GM21723 (cell line): ENCODE measurements around the gene ALK.

Experiments
- ATAC-seq: cut with Tn5 transposase; IDR thresholded peaks from one replicate; pipeline ENCODE4 v1.9.1; 2021; ENCODE audit warnings: mild to moderate bottlenecking, moderate library complexity; ENCODE audit not compliant: unreplicated experiment

The ALK gene

DNA sequence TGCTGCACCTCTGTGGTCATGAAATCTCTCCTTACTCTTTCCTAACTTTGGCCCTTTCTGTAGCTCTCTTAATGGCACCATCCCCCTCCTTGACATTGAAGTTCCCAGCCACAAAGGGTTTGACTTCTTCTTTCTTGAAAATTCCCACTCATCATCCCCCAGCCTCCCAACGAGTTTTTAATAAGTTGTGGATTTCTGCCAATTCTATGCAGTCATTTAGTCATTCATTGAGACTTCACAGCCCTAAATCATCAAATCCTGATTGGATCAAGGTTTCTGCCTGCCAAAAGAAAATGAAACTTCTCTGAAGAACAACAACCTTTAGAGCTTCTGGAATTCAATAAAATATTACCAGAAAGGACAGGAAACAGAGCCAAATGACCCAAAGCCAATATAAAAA is 451.9 kb downstream of the ALK start:
- no peak for ATAC-seq

DNA sequence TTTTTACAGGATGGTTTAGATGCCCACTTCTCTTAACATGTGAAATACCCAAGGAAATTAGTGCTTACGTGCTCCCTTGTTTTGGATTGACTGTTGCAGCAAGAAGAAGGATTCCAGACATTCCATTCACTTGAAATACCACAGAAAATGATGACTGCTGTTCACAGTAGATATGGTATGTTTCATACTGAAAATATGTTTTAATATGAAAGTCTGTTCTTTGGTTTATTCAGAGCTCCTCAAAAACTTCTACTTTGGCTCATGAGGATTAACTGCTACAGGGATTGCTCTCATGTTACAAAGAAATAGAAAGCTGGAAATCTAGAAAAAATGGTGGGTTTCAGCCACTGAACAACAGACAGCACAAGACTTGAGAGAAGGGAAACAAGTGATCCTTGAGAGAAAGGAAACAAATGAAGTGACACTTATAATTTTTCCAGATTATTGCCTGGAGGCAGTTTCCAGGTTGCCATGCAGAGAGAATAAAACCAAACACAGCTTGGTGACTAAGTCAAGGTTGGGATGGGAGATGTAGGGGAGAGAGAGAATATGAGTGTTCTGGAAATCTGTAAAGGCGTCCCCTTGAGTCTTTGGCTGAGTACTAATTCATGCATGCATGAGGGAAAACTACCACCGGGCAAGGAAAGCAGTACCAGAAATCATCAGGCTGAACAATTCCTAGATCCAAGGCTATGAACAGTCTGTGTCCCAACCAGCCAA is 458.0 kb downstream of the ALK start:
- no peak for ATAC-seq

GRCh38 chr2:29462293-29462692 is 459.1 kb downstream of the ALK start:
- no peak for ATAC-seq

GRCh38 chr2:29460190-29460589 is 461.2 kb downstream of the ALK start:
- no peak for ATAC-seq

DNA sequence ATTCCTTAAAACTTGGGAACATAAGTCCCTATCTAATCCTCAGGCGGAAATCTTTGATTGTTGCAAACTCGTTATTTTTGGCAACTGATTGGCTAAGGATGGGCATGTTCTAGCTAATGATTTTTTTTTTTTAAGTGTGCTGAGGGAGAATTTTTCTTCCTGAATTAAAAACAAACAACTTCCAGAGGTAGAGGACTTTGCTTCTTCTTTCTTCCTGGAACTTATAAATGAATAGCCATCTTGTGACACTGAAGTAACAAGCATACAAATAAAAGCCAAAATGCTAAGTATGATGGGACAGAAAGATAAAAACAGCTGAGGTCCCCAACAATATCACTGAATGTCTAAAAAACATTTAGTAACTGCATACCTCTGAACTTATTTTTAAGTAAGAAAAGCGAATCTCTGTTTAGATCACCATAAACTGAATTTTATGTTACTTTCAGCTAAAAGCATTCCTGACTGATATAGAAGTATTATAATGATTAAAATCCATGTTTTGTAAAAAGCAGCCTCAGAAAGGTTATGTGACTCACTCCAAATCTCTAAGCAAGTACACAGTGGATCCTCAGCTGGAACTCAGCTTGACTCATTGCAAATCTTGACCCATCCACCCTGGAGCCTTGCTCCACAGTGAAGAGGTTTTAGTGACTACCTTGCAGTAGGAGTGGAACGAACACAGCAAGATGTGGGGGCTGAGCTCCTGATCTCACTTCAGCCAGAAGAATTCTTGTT is 461.8 kb downstream of the ALK start:
- ATAC-seq: no peak

DNA sequence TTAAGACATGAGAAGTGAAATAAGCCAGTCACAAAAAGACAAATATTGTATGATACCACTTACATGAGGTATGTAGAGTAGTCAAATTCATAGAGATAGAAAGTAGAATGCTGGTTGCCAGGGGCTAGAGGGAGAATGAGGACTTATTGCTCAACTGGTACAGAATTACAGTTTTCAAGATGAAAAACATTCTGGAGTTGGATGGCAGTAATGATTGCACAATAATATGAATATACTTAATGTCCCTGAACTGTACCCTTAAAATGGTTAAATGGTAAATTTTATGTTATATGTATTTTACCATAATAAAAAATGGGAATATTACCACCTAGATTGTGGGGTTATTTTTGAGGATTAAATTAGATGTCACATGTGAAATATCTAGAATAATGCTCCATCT is 465.0 kb downstream of the ALK start:
- ATAC-seq: no peak

DNA sequence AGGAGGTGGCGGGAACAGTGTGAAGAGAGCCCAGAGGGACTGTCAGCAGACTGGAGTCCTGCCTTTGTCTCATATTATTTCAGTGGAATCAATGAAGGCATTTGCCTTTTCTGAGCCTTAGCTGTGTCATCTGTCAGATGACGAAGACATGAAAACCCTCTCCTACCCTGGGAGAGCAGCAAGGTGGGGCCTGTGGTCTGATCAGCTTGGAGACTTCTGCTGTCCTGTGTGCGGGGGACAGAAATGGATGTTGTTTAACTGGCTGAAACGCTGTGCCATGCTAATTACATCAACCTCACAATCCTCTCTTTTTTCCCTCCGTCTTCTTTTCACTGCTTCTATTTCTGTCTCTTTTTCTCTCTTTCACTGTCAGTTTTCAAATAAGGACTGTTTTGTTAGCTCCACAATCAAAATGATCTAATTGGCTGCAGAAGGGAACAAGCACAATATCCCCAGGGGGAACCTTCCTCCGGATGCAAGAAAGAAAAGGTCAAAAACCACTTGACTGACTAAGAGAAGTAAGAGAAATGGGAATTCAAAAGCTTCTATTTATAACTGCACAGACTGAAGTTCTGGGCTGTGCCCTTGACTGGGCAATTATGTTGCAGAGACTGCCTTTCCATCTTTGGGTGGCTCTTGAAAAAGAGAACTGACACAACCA is 466.1 kb downstream of the ALK start:
- no peak for ATAC-seq

GRCh38 chr2:29452036-29452435 is 469.4 kb downstream of the ALK start:
- no peak for ATAC-seq

DNA sequence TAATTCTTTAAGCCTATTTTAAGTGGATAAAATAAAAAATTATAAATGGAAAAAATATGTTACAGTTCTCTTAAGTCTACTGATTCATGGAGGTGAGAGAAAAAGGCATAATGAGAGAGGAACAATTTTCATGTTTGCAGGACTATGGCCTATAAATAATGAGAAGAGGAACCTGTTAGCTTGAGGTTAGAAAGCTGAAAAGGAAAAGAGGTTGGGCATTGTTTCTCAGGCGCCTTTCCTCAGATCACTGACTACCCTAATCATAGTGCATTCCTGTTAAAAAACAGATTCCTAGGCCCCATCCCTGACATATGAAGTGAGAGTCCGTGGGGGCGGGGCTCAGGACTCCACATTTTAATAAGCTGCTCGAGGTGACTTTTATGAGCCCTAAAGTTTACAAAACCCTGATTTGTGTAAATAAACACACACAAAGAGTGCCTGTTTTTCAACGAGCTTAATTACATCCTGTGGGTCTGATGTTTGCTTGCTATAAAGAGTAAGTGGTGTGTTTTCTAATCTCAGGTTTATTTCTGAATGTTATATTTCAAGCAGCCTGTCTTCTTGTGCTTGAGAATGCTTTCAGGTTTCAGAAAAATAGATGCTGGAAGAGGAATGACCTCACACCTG is 470.7 kb downstream of the ALK start:
- ATAC-seq: no peak

- no peak for ATAC-seq
These were observed 471.9 kb downstream of the ALK start for GRCh38 chr2:29449499-29449898.

DNA sequence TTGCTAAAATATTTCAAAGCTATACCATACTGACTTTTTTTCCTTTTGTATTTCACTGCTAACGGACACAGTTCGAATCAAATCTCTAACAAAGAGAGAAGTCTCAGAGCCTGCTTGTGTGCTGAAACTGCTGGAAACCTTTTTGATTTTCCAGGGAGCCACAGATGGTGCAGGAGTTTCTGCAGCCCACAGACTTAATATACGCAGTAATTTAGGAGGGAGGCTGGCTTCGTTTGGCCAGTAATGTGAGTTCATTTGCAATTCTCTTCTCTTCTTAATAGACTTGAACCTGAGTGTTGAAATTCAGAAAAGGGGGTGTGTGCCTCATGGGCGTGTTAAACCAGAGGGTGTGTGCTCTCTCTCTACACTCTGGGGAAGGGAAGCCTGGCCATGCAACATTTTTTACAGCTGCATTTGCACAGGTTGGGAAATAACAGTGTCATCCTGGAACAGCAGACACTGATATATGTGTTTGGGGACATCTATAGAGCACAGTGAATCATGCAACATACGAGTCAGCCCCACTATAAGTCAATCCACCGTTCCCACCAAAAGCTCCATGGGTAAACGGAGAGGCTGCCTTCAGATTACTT is 473.2 kb downstream of the ALK start:
- no peak for ATAC-seq

- ATAC-seq: no peak
These were observed 473.9 kb downstream of the ALK start for GRCh38 chr2:29447513-29447912.

- ATAC-seq: no peak
These were observed 474.5 kb downstream of the ALK start for GRCh38 chr2:29446847-29447246.

DNA sequence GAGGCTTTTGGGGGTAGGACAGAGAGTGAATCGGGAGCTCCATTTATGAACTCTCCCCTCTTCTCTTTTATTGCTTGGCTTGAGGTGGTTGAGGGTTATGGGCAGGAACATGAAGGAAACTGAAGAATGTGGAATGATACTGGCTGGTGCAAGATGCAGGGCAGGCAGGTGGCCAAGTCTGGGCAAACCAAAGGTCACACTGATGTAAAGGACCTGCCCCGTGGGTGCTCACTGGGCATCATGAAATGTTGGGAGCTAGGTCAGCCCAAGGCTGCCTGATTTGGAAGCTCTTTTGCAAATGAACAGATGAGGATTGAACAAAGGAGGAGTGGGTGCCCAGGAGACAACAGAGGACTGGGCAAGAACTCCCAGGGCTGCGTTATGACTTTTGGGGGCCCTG is 477.2 kb downstream of the ALK start:
- no peak for ATAC-seq

- no peak for ATAC-seq
These were observed 477.8 kb downstream of the ALK start for GRCh38 chr2:29443627-29444026.

- no peak for ATAC-seq
These were observed 478.2 kb downstream of the ALK start for GRCh38 chr2:29443151-29443550.

GRCh38 chr2:29440921-29441623 is 480.3 kb downstream of the ALK start:
- ATAC-seq: no peak

GRCh38 chr2:29433920-29434319 is 487.5 kb downstream of the ALK start:
- ATAC-seq: no peak

DNA sequence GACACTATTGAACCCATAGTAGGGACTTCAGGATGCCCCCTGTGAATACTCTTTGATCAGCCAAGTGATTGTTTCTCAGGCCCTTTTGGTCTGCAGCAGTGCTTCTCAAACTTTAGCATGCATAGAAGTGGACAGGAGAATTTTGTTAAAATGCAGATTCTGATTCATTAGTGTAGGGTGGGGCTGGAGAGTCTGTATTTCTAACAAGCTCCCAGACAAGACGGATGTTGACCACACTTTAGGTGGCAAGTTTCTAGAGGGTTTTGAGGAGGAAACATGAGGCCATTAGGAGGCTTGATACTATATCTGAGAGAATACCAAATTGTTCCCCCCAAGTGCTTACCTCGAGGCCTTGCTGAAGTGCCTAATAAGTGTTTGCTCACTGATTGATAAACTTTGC is 488.3 kb downstream of the ALK start:
- ATAC-seq: no peak

DNA sequence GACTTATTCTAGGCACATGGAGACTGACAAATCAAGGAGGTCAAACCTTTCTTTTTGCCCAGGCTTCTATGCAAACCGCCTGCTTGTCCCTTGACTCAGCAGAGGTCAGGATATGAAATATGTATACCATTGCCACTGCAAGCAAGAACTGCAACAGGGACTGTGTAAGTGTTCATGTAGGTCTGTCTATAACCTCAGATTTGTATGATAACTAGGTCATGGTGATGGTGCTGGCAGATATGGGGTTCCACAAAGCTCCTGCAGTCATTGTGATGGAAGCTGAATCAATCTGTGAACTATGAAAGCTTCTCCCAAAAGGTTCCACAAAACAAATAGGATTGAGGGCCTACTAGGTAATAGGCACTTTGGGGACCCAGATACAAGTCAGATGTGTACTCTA is 489.9 kb downstream of the ALK start:
- no peak for ATAC-seq
